K562 (cell line): ENCODE measurements around the gene CSF3. TPM values are rescaled to one million over a fixed set of nuclear protein-coding genes. Genes with fewer than 3 reads are reported as not detected.

ENCODE experiments used
- DMBX1 ChIP-seq: fragments of 250-450 bp; sonication (Bioruptor Pico); IDR thresholded peaks from 2 replicates; pipeline ENCODE4 v1.8.0; 2022; ENCODE audit warnings: inconsistent platforms, mild to moderate bottlenecking, moderate library complexity, borderline replicate concordance
- ERF ChIP-seq: fragments of 450-650 bp; formaldehyde crosslinking; IDR thresholded peaks from 2 replicates; pipeline ENCODE4 v1.4.0; 2020; ENCODE audit warnings: mild to moderate bottlenecking, mixed read lengths
- MEIS2 ChIP-seq: fragments of 450-650 bp; IDR thresholded peaks from 2 replicates; pipeline ENCODE4 v1.6.1; 2014; ENCODE audit warnings: mild to moderate bottlenecking; ENCODE audit not compliant: partially characterized antibody
- RB1 ChIP-seq: fragments of 450-650 bp; IDR thresholded peaks from 2 replicates; pipeline ENCODE4 v1.6.1; 2017; ENCODE audit warnings: low read depth, mild to moderate bottlenecking
- ZBTB7A ChIP-seq: IDR thresholded peaks from 2 replicates; pipeline ENCODE4 v1.6.1; 2011; ENCODE audit warnings: low read depth, mild to moderate bottlenecking, low read length, moderate library complexity, borderline replicate concordance; ENCODE audit not compliant: control insufficient read depth
- ZNF695 ChIP-seq: fragments of 450-650 bp; formaldehyde crosslinking; IDR thresholded peaks from 2 replicates; pipeline ENCODE4 v1.4.0; 2020; ENCODE audit warnings: mild to moderate bottlenecking, moderate library complexity
- polyA plus RNA-seq, 8 experiments: library from polyadenylated mRNA; depleted of rRNA in 4 of 8; stranded (reverse) in 5 of 8; unstranded in 3 of 8; fragments of >200 nt; fragmentation: Nextera tagmentation in 2 of 8; fragmentation: Illumina TruSeq in 1 of 8; extraction: Ambion mirVana in 2 of 8; extraction: Trizol in 1 of 8; gene quantifications; 2 replicates each; pipeline versions ENCODE4 v1.2.1 to v1.2.3, GENCODE V29; 2011 to 2014; ENCODE audit warnings: inconsistent platforms in 1 of 8, missing spikeins in 1 of 8
- total RNA-seq, 7 experiments: library from RNA; depleted of rRNA in 6 of 7; stranded (reverse); fragments of >200 nt in 6 of 7; fragmentation: Illumina TruSeq in 2 of 7; extraction: Trizol in 2 of 7; gene quantifications; 2 replicates each; pipeline versions ENCODE4 v1.2.1 to v1.2.3, GENCODE V29; 2011 to 2021; ENCODE audit warnings: low replicate concordance in 1 of 7
- TF ChIP-seq, protein P1 (sequence below), 3 experiments: fragments of 200-800 bp in 1 of 3; sonication (Bioruptor generic) in 1 of 3; sonication (generic) in 1 of 3; formaldehyde crosslinking in 1 of 3; IDR thresholded peaks; 2 replicates each; pipeline versions ENCODE4 v1.6.1 to v1.8.0; 2016 to 2022; ENCODE audit warnings: mild to moderate bottlenecking in 2 of 3, missing compliant biosample characterization in 2 of 3, missing genetic modification characterization in 2 of 3, missing genetic modification reagents in 1 of 3
- TF ChIP-seq, protein P2 (sequence below): conservative IDR thresholded peaks from 2 replicates; pipeline ENCODE4 v1.6.1; 2011; ENCODE audit warnings: low read depth, mild to moderate bottlenecking, low read length; ENCODE audit not compliant: control insufficient read depth
- TF ChIP-seq, protein P3 (sequence below): fragments of 450-650 bp; IDR thresholded peaks from 2 replicates; pipeline ENCODE4 v1.6.1; 2016
- TF ChIP-seq, protein P4 (sequence below): fragments of 250-450 bp; sonication (Bioruptor Pico); IDR thresholded peaks from 2 replicates; pipeline ENCODE4 v1.4.0; 2020; ENCODE audit warnings: mild to moderate bottlenecking, moderate library complexity, borderline replicate concordance

The CSF3 gene
- total and polyA plus RNA-seq, 9 of the 15 experiments (the other 6 are each of a cell fraction or from before 2014, with no cell fraction given) = 0.19 TPM; not detected in 8

DNA sequence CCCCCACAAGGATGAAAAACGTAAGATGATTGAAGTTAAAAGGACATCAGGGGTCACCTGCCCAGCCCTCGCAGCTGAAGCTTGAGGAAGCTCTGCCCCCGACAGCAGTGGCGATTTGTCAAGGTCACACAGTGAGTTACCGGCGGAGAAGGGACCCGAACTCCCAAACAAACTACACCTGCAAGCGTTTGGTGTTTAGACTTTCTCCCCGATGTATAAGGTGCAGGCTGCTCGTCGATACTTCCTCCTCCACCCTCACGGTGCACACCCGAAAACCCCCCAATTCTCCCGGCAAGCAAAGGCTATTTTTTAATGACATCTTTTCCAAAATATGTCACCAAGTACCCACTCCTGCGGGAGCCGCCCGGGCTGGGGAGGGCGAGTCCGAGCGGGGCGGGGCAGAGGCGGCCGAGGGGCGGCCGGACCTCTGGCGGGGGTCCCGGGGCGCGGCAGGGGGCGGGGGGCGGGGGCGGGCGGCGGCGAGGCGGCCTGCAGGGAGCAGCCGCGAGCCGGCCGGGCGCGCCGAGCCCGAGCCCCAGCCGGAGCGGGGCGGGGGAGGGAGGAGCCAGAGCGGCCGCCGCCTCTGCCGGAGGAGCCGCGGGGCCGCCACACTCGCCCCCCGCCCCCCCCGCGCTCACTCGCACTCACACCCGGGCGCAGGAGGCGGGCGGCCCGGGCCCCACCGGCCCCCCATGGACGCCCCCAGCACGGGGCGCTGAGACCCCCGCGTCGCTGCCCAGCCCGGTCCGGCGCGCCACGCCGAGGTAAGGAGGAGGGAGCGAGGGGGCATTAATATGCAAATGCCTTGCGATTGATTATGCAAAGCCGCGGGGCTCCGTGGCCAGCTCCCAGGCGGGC lies 47.3 kb downstream of the CSF3 start, which contains the start of gene THRA (continued):
- peak; percentile 19 for TF ChIP-seq MEIS2
- TF ChIP-seq ZBTB7A = peak; percentile 95
- TF ChIP-seq DMBX1 = no peak
- no peak for TF ChIP-seq ERF (CRISPR knock-in tag)
- TF ChIP-seq RB1 = peak; percentile 56; the same call in 1 of the 2 replicates
- TF ChIP-seq, protein P1, sequence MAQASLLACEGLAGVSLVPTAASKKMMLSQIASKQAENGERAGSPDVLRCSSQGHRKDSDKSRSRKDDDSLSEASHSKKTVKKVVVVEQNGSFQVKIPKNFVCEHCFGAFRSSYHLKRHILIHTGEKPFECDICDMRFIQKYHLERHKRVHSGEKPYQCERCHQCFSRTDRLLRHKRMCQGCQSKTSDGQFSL (CRISPR knock-in tag; IDR thresholded peaks at IDR 0.05) = no peak
- TF ChIP-seq, protein P1 (tag; IDR thresholded peaks at IDR 0.05) = peak in 1 of 2 experiments; percentile 45; a peak in 1 of 4 replicates
- no peak for TF ChIP-seq ZNF695
- TF ChIP-seq, protein P2, sequence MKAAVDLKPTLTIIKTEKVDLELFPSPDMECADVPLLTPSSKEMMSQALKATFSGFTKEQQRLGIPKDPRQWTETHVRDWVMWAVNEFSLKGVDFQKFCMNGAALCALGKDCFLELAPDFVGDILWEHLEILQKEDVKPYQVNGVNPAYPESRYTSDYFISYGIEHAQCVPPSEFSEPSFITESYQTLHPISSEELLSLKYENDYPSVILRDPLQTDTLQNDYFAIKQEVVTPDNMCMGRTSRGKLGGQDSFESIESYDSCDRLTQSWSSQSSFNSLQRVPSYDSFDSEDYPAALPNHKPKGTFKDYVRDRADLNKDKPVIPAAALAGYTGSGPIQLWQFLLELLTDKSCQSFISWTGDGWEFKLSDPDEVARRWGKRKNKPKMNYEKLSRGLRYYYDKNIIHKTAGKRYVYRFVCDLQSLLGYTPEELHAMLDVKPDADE = peak; percentile 38; the same call in 1 of the 2 replicates
- TF ChIP-seq, protein P3, sequence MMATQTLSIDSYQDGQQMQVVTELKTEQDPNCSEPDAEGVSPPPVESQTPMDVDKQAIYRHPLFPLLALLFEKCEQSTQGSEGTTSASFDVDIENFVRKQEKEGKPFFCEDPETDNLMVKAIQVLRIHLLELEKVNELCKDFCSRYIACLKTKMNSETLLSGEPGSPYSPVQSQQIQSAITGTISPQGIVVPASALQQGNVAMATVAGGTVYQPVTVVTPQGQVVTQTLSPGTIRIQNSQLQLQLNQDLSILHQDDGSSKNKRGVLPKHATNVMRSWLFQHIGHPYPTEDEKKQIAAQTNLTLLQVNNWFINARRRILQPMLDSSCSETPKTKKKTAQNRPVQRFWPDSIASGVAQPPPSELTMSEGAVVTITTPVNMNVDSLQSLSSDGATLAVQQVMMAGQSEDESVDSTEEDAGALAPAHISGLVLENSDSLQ = peak; percentile 59; the same call in 1 of the 2 replicates
- TF ChIP-seq, protein P4, sequence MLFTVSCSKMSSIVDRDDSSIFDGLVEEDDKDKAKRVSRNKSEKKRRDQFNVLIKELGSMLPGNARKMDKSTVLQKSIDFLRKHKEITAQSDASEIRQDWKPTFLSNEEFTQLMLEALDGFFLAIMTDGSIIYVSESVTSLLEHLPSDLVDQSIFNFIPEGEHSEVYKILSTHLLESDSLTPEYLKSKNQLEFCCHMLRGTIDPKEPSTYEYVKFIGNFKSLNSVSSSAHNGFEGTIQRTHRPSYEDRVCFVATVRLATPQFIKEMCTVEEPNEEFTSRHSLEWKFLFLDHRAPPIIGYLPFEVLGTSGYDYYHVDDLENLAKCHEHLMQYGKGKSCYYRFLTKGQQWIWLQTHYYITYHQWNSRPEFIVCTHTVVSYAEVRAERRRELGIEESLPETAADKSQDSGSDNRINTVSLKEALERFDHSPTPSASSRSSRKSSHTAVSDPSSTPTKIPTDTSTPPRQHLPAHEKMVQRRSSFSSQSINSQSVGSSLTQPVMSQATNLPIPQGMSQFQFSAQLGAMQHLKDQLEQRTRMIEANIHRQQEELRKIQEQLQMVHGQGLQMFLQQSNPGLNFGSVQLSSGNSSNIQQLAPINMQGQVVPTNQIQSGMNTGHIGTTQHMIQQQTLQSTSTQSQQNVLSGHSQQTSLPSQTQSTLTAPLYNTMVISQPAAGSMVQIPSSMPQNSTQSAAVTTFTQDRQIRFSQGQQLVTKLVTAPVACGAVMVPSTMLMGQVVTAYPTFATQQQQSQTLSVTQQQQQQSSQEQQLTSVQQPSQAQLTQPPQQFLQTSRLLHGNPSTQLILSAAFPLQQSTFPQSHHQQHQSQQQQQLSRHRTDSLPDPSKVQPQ (CRISPR knock-in tag) = no peak
